Measurements from ENCODE around the gene CSRP3. TPM values are rescaled to one million over a fixed set of nuclear protein-coding genes. Genes with fewer than 3 reads are reported as not detected.

CSRP3 gene
- total and polyA plus RNA-seq, 7 donors, result 35.9 to 1,082 (median 710) TPM

DNA sequence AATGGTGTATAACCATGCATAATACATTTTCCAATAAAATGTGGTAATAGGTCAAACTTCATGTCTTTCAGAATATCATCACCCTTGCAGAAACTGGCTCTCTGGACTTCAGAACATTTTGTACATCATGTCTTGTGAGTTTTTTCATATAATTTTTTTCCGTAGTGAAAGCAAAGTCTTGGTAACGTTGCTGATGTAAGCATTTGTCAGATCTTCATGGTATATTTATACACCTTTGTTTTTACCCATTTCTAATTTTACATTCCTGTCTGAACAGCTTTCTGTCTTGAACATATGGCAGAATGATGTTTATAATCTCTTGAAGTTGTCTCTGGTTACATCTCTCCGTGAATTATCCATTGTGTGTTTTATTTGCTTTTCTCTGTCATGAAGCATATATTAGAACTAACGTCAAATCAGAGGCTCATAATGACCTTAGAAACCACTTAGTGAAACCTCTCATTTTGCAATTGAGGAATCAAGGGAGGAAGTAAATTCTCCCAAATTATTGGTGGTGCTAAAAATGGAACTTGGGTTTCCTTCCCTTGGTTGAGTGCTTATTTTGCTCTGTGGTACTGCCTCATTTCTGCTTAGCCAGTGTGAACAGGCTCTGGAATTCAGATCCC lies 37.4 kb downstream of the CSRP3 start:
- intact Hi-C loops (cut with DNase I), result loop anchor here (5.0 kb wide), 1 partner anchor 388 kb away; no protein-coding TSS in a partner anchor

DNA sequence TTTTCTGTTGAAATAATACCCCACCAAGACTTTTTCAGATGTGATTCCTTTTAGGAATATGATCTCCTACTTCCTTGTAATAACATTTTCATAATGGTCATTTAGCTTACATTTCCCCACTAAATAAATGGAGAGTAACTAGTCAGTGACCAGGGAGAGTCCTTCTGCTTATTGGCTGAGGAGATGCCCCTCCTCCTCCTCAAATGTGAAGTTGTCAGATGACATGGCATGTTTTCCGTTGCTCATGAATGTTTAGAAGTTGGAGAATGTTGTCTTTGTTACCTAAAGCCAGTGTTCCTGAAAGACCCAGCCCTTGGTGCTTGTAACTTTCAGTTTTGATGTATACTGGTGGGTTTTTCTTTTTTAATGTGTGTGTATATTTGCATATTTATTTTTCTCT lies 38.2 kb downstream of the CSRP3 start:
- H3K27me3 ChIP-seq (ENCODE audit: insufficient read depth in 3 of 3, low read length in 2 of 3), result no peaks in the 10 kb centered on the region
- no peak overlapping the region for H3K4me3 ChIP-seq
- H3K36me3 ChIP-seq (ENCODE audit: insufficient read depth in 1 of 2, low read depth in 1 of 2), result peaks cover 0 to 23% of the 10 kb centered on the region in 2 donors
- DNase-seq (no peak), ATAC-seq (no peak)
- WGBS, 3 donors, result 54 to 81% (median 67%) methylated on average over 1 of the region's 1 CpG
- TF ChIP-seq CTCF (IDR thresholded peaks at IDR 0.05), result no peak
- H3K4me1 ChIP-seq, result no peaks in the 10 kb centered on the region
- H3K27ac ChIP-seq, result no peak overlapping the region
- intact Hi-C loops (cut with DNase I), result loop anchor here (5.0 kb wide), 1 partner anchor 389 kb away; no protein-coding TSS in a partner anchor
- H3K9me3 ChIP-seq, result no peaks in the 10 kb centered on the region

More for the DNA sequence above, 37.4 kb downstream of the CSRP3 start:
- no peak overlapping the region for H3K4me3 ChIP-seq
- no peaks in the 10 kb centered on the region for H3K9me3 ChIP-seq
- H3K27ac ChIP-seq, result no peak overlapping the region
- TF ChIP-seq CTCF (IDR thresholded peaks at IDR 0.05), result no peak
- 78 to 83% (median 81%) methylated on average over 4 of the region's 4 CpGs for WGBS, 3 donors
- H3K36me3 ChIP-seq (ENCODE audit: insufficient read depth in 1 of 2, low read depth in 1 of 2), result peaks cover 0 to 23% of the 10 kb centered on the region in 2 donors
- no peaks in the 10 kb centered on the region for H3K4me1 ChIP-seq
- DNase-seq (no peak), ATAC-seq (no peak)
- H3K27me3 ChIP-seq (ENCODE audit: insufficient read depth in 3 of 3, low read length in 2 of 3), result no peaks in the 10 kb centered on the region

GRCh38 chr11:19162951-19163505 lies 38.8 kb downstream of the CSRP3 start:
- no peak for TF ChIP-seq CTCF (IDR thresholded peaks at IDR 0.05)
- Histone ChIP-seq H3K27me3 (ENCODE audit: insufficient read depth in 3 of 3, low read length in 2 of 3) (no peaks in the 10 kb centered on the region), H3K36me3 (ENCODE audit: insufficient read depth in 1 of 2, low read depth in 1 of 2) (peaks cover 0 to 23% of the 10 kb centered on the region in 2 donors), H3K9me3 (no peaks in the 10 kb centered on the region), H3K27ac (no peak overlapping the region), H3K4me1 (no peaks in the 10 kb centered on the region), H3K4me3 (no peak overlapping the region)
- intact Hi-C loops (cut with DNase I), result loop anchor here (5.0 kb wide), 1 partner anchor 389 kb away; no protein-coding TSS in a partner anchor
- 95 to 100% (median 97%) methylated on average over 1 of the region's 1 CpG for WGBS, 3 donors
- no peak for ATAC-seq
- DNase-seq, result no peak

DNA sequence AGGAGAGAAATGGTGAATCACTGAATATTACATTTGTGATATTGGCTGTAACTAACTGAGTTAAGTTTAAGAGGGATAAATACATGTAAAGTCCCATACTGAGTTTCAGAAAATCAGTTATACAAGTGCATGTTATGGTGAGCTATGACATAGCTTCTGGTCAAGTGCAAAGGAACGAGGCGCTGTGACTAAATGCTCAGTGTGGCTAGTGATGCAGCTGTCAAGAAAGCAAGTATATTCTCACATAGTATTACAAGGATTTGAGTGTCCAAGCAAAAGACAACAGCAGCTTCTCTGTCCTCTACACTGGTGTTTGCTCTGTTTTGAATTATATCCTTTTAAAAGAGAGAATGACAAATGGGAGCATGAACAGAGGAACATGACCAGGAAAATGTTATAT lies 40.1 kb downstream of the CSRP3 start:
- WGBS, 3 donors, result 75 to 83% (median 81%) methylated on average over 2 of the region's 2 CpGs
- DNase-seq (no peak), ATAC-seq (no peak)
- H3K36me3 ChIP-seq (ENCODE audit: insufficient read depth in 1 of 2, low read depth in 1 of 2), result peaks cover 0 to 17% of the 10 kb centered on the region in 2 donors
- H3K4me3 ChIP-seq, result no peak overlapping the region
- no peaks in the 10 kb centered on the region for H3K4me1 ChIP-seq
- TF ChIP-seq CTCF (IDR thresholded peaks at IDR 0.05), result no peak
- H3K9me3 ChIP-seq, result no peaks in the 10 kb centered on the region
- H3K27ac ChIP-seq, result no peak overlapping the region
- intact Hi-C loops (cut with DNase I), result loop anchor here (5.0 kb wide), 1 partner anchor 391 kb away; no protein-coding TSS in a partner anchor
- H3K27me3 ChIP-seq (ENCODE audit: insufficient read depth in 3 of 3, low read length in 2 of 3), result no peaks in the 10 kb centered on the region

All from psoas muscle (tissue), 8 donors.